GM21619 (cell line): ENCODE results near the gene FAM149A.
A peak's percentile ranks its signal among the peaks of the same experiment; 100 is the strongest.

Experiments used
- ATAC-seq: cut with Tn5 transposase; IDR thresholded peaks from one replicate; pipeline ENCODE4 v1.9.1; 2021; ENCODE audit not compliant: unreplicated experiment

Gene FAM149A

GRCh38 chr4:186104114-186104889, at the start of gene FAM149A:
FAM149A (plus strand) TSS chr4:186104704.
- peak; percentile 79 for ATAC-seq

- ATAC-seq: peak; percentile 100
Measured at GRCh38 chr4:186058253-186058979, 46.1 kb upstream of the FAM149A start.

GRCh38 chr4:186058980-186059316, 45.6 kb upstream of the FAM149A start:
- ATAC-seq: no peak

- no peak for ATAC-seq
Measured at GRCh38 chr4:186061921-186062320, 42.6 kb upstream of the FAM149A start.

- peak; percentile 90 for ATAC-seq
Measured at GRCh38 chr4:186067757-186068385, 36.6 kb upstream of the FAM149A start.

GRCh38 chr4:186068581-186069348, 35.7 kb upstream of the FAM149A start, which contains the start of gene TLR3:
TLR3 (plus strand) TSS chr4:186069156; CDS start chr4:186076620, 7,464 bp downstream.
- ATAC-seq: no peak

GRCh38 chr4:186069729-186070128, 34.8 kb upstream of the FAM149A start:
- no peak for ATAC-seq

GRCh38 chr4:186072516-186072915, 32.0 kb upstream of the FAM149A start:
- ATAC-seq: no peak

- no peak for ATAC-seq
Measured at GRCh38 chr4:186074189-186074588, 30.3 kb upstream of the FAM149A start.

GRCh38 chr4:186078981-186079638, 25.4 kb upstream of the FAM149A start:
- no peak for ATAC-seq

GRCh38 chr4:186079694-186080093, 24.8 kb upstream of the FAM149A start:
- ATAC-seq: no peak

GRCh38 chr4:186081202-186081807, 23.2 kb upstream of the FAM149A start:
- no peak for ATAC-seq

GRCh38 chr4:186082221-186082620, 22.3 kb upstream of the FAM149A start:
- no peak for ATAC-seq

- no peak for ATAC-seq
Measured at GRCh38 chr4:186088523-186088922, 16.0 kb upstream of the FAM149A start.

GRCh38 chr4:186092296-186092695, 12.2 kb upstream of the FAM149A start:
- no peak for ATAC-seq

GRCh38 chr4:186095406-186095805, 9.1 kb upstream of the FAM149A start:
- ATAC-seq: no peak

GRCh38 chr4:186096681-186097165, 7.8 kb upstream of the FAM149A start:
- ATAC-seq: no peak

- no peak for ATAC-seq
Measured at GRCh38 chr4:186097386-186097785, 7.1 kb upstream of the FAM149A start.

- no peak for ATAC-seq
Measured at GRCh38 chr4:186102931-186103330, 1.6 kb upstream of the FAM149A start.
